Mesodermal cell (in vitro differentiated cells): ENCODE data around the gene UBE3A.

ENCODE experiments used
- H3K27ac ChIP-seq: 2 replicates; pipeline ENCODE4 v1.7.0; 2013; ENCODE audit warnings: mild to moderate bottlenecking, low read depth, low read length, moderate library complexity; ENCODE audit not compliant: severe bottlenecking
- H3K36me3 ChIP-seq: 2 replicates; pipeline ENCODE4 v1.7.1; 2013; ENCODE audit warnings: mild to moderate bottlenecking, low read length, moderate library complexity; ENCODE audit not compliant: control insufficient read depth, insufficient read depth
- H3K4me1 ChIP-seq: one replicate; pipeline ENCODE4 v1.7.1; 2013; ENCODE audit warnings: mild to moderate bottlenecking, low read length; ENCODE audit not compliant: insufficient read depth, control insufficient read depth, poor library complexity, severe bottlenecking
- H3K4me3 ChIP-seq: 2 replicates; pipeline ENCODE4 v1.7.0; 2013; ENCODE audit warnings: low read length, control low read depth, mild to moderate bottlenecking; ENCODE audit not compliant: insufficient read depth, poor library complexity, severe bottlenecking; ENCODE audit errors: extremely low read depth
- H3K9me3 ChIP-seq: 2 replicates; pipeline ENCODE4 v1.7.1; 2013; ENCODE audit warnings: mild to moderate bottlenecking, low read length, moderate library complexity; ENCODE audit not compliant: control insufficient read depth
- WGBS, 2 experiments: methylation state at CpG; one replicate each; pipeline ENCODE4 v1.1.5; 2013; ENCODE audit warnings: missing lambda C conversion rate in 2 of 2; ENCODE audit not compliant: insufficient coverage in 2 of 2; 5-methylcytosine and 5-hydroxymethylcytosine counted together

UBE3A gene

GRCh38 chr15:25406846-25407245 lies 32.0 kb downstream of the UBE3A start:
- Histone ChIP-seq H3K9me3 (no peaks in the 10 kb centered on the region), H3K36me3 (peaks cover 41% of the 10 kb centered on the region), H3K27ac (no peak overlapping the region), H3K4me3 (no peak overlapping the region), H3K4me1 (no peaks in the 10 kb centered on the region)
- WGBS, 2 experiments = 100% methylated on average over 1 of the region's 1 CpG

DNA sequence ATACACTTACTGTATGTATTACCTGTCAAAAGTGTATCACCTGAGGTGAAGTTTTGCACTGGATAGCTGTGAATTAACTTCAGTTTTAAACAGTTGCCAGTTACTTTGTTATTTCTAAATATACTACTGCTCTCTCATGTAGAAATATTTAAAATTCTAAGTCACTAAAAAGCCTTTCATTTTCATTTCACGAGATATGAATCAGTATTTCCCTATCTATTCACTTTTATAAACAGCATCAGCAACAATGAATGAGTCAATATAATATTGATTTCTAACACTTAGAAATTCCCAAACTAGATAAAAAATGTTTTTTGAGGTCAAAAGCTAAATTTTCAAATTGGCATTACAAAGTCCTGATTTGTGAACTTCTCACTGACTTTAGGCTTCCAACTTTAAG lies 32.6 kb downstream of the UBE3A start:
- H3K4me3 ChIP-seq = no peak overlapping the region
- peaks cover 45% of the 10 kb centered on the region for H3K36me3 ChIP-seq
- H3K27ac ChIP-seq = no peak overlapping the region
- no peaks in the 10 kb centered on the region for H3K4me1 ChIP-seq
- no peaks in the 10 kb centered on the region for H3K9me3 ChIP-seq
- no CpG with 5 or more reads among the region's 1 CpG for WGBS, 2 experiments

DNA sequence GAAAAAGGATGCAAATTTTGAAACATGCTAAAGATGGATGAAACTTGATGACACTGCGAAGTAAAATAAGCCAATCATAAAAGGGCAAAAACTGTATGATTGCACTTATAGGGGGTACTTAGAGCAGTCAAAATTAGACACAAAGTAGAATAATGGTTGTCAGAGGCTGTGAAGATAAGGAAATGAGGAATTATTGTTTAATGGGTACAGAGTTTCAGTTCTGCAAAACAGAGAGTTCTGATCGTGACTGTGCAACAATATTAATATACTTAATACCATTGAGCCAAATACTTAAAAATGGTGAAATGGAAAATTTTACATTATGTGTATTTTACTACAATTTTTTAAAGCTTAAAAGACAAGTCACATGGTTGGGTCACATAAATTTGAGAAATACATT lies 35.1 kb downstream of the UBE3A start:
- no peak overlapping the region for H3K27ac ChIP-seq
- 100% methylated on average over 1 of the region's 2 CpGs for WGBS, 2 experiments

DNA sequence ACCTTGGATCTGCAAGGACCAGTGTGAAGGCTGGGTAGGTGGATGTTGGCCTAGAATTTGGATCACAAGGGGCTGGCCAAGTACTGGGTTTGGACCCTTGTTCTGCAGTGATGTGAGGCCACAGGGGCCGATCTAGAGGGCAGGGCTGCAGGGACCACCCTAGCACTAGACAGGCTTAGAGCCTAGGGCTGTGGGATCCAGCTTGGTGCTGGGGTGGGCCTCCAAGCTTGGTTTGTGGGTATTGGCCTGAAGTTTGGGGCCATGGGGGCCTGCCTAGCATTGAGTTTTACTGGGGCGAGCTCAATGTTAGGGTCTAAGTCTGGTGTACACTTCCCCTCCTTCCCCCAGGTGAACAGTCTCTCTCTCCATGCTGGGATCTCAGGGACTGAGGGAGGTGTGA lies 36.5 kb downstream of the UBE3A start:
- H3K27ac ChIP-seq = no peak overlapping the region
- no peaks in the 10 kb centered on the region for H3K9me3 ChIP-seq
- H3K4me3 ChIP-seq = no peak overlapping the region
- WGBS, 2 experiments = 86 to 90% methylated on average over 1 to 2 of the region's 2 CpGs
- peaks cover 71% of the 10 kb centered on the region for H3K36me3 ChIP-seq
- H3K4me1 ChIP-seq = no peaks in the 10 kb centered on the region

More for the DNA sequence above, 35.1 kb downstream of the UBE3A start:
- H3K9me3 ChIP-seq = no peaks in the 10 kb centered on the region
- no peaks in the 10 kb centered on the region for H3K4me1 ChIP-seq
- H3K36me3 ChIP-seq = peaks cover 60% of the 10 kb centered on the region
- H3K4me3 ChIP-seq = no peak overlapping the region

GRCh38 chr15:25401501-25401900 lies 37.3 kb downstream of the UBE3A start:
- Histone ChIP-seq H3K27ac (no peak overlapping the region), H3K4me3 (no peak overlapping the region), H3K9me3 (no peaks in the 10 kb centered on the region), H3K4me1 (no peaks in the 10 kb centered on the region), H3K36me3 (peaks cover 68% of the 10 kb centered on the region)

GRCh38 chr15:25397100-25397499 lies 41.7 kb downstream of the UBE3A start:
- H3K9me3 ChIP-seq = no peaks in the 10 kb centered on the region
- H3K4me1 ChIP-seq = peaks cover 3% of the 10 kb centered on the region
- no peak overlapping the region for H3K4me3 ChIP-seq
- H3K27ac ChIP-seq = no peak overlapping the region
- peaks cover 57% of the 10 kb centered on the region for H3K36me3 ChIP-seq

- peaks cover 62% of the 10 kb centered on the region for H3K36me3 ChIP-seq
- H3K27ac ChIP-seq = no peak overlapping the region
- WGBS, 2 experiments = 93 to 100% methylated on average over 2 of the region's 2 CpGs
- no peak overlapping the region for H3K4me3 ChIP-seq
- no peaks in the 10 kb centered on the region for H3K9me3 ChIP-seq
- peaks cover 3% of the 10 kb centered on the region for H3K4me1 ChIP-seq
Observed at GRCh38 chr15:25394898-25395297, 43.9 kb downstream of the UBE3A start.

- H3K9me3 ChIP-seq = no peaks in the 10 kb centered on the region
- H3K4me1 ChIP-seq = peaks cover 3% of the 10 kb centered on the region
- H3K36me3 ChIP-seq = peaks cover 51% of the 10 kb centered on the region
- WGBS, 2 experiments = 100% methylated on average over 1 of the region's 3 CpGs; no CpG with 5 or more reads in 1 of the 2 experiments
- H3K4me3 ChIP-seq = no peak overlapping the region
- no peak overlapping the region for H3K27ac ChIP-seq
Observed at GRCh38 chr15:25392806-25393205, 46.0 kb downstream of the UBE3A start.

- Histone ChIP-seq H3K4me1 (peaks cover 3% of the 10 kb centered on the region), H3K4me3 (no peak overlapping the region), H3K36me3 (peaks cover 45% of the 10 kb centered on the region), H3K9me3 (no peaks in the 10 kb centered on the region), H3K27ac (no peak overlapping the region)
- 92 to 96% methylated on average over 2 to 4 of the region's 4 CpGs for WGBS, 2 experiments
Observed at GRCh38 chr15:25391971-25392721, 46.7 kb downstream of the UBE3A start.

DNA sequence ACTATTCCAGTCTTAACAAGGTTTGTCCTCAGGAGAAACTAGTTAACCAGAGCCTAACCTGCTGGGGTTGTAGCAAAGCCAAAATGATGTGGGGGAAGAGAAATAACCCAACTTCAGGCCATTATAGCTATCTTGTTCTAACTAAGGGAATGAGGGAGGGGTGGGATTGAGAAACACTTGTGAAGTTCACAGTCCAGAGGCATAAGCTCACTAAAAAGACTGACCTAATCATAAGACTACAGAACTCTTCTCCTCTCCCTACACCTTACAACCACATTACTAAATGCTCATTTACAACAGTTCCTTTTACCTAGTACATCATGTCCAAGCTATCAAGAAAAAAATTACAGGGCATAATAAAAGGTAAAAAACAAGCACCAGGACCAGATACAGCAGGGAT lies 52.8 kb downstream of the UBE3A start:
- Histone ChIP-seq H3K9me3 (peaks cover 5% of the 10 kb centered on the region), H3K36me3 (peaks cover 33% of the 10 kb centered on the region), H3K4me3 (no peak overlapping the region), H3K4me1 (no peaks in the 10 kb centered on the region), H3K27ac (no peak overlapping the region)

- H3K9me3 ChIP-seq = peaks cover 5% of the 10 kb centered on the region
- H3K4me3 ChIP-seq = no peak overlapping the region
- H3K4me1 ChIP-seq = no peaks in the 10 kb centered on the region
- WGBS, 2 experiments = no CpG with 5 or more reads among the region's 5 CpGs
- H3K27ac ChIP-seq = no peak overlapping the region
- H3K36me3 ChIP-seq = peaks cover 32% of the 10 kb centered on the region
Observed at GRCh38 chr15:25381579-25381978, 57.2 kb downstream of the UBE3A start.
